Pancreas (tissue), 10 donors: ENCODE results near the gene PDE6G. TPM values are rescaled to one million over a fixed set of nuclear protein-coding genes. Genes with fewer than 3 reads are reported as not detected.

Experiments
- ATAC-seq, 4 donors: fragments of 200-7000 bp; cut with Tn5 transposase; one replicate each; pipeline versions ENCODE4 v1.8.0 to v1.9.1; 2020; ENCODE audit warnings: mild to moderate bottlenecking in 4 of 4, moderate library complexity in 4 of 4
- DNase-seq, 6 donors: peaks; one replicate each; pipeline ENCODE4 v3.0.0-alpha.2; 2020
- FAIRE-seq: peaks from 2 replicates; lab custom pipeline; 2012; peaks lifted over from hg19 to GRCh38; lab: Jason Lieb, UNC
- H3K27ac ChIP-seq, 4 donors: fragments of 200-600 bp; sonication (generic); 1 replicate in 3 of 4; 2 replicates in 1 of 4; pipeline versions ENCODE4 v1.5.0 to v1.8.0; 2020
- H3K27me3 ChIP-seq, 4 donors: fragments of 200-600 bp; one replicate each; pipeline ENCODE4 v1.8.0; 2021
- H3K36me3 ChIP-seq, 3 donors: fragments of 200-600 bp; sonication (generic) in 1 of 3; one replicate each; pipeline versions ENCODE4 v1.5.0 to v1.8.0; 2020 to 2021
- H3K4me1 ChIP-seq, 3 donors: fragments of 200-600 bp; one replicate each; pipeline ENCODE4 v1.8.0; 2021
- H3K4me3 ChIP-seq, 4 donors: fragments of 200-600 bp; sonication (generic) in 2 of 4; one replicate each; pipeline versions ENCODE4 v1.5.0 to v1.8.0; 2020 to 2021
- H3K9me3 ChIP-seq, 4 donors: fragments of 200-600 bp; one replicate each; pipeline ENCODE4 v1.8.0; 2021
- CTCF ChIP-seq, 4 donors: fragments of 200-600 bp; sonication (generic) in 3 of 4; IDR thresholded peaks; one replicate each; pipeline versions ENCODE4 v1.5.0 to v1.8.0; 2021; ENCODE audit warnings: antibody characterized with exemption in 4 of 4
- WGBS, 2 donors: extraction: QIAGEN DNeasy Blood & Tissue Kit; methylation state at CpG; one replicate each; pipeline ENCODE4 v1.1.7; 2013; 5-methylcytosine and 5-hydroxymethylcytosine counted together
- intact Hi-C, 3 donors: fragments of 100-400 bp; cut with DNase I; formaldehyde crosslinking; loops; one replicate each; pipeline versions ENCODE4 v1.11.1 to v1.14.2; 2022
- polyA plus RNA-seq, 2 donors: library from polyadenylated mRNA; stranded (reverse); fragments of 200-250 nt; gene quantifications; one replicate each; pipeline ENCODE4 v1.2.3, GENCODE V29; 2013
- total RNA-seq, 6 donors: library from RNA; stranded (reverse); fragmentation: NEBNext Ultra II Directional in 4 of 6; extraction: Animal tissue kit (Norgen Biotek cat#: 25700) in 4 of 6; gene quantifications; one replicate each; pipeline versions ENCODE4 v1.2.1 to v1.2.4, GENCODE V29; 2021 to 2023
- donor health status: healthy with polysubstance abuse.
- donor health status: DM: no; HTN: no; CAD: no; lungs with moderate emphysema.
- donor health status: DM: no; HTN: no; CAD: no.
- donor health status: control.
- donor health status: control.
- donor health status: Bipolar disorder and iron deficiency.
- donor health status: DM: yes; HTN: yes; CAD: no.
- donor health status: DM: no; HTN: no; CAD: no.
- donor health status: DM: no; HTN: no; CAD: no.
- donor health status: DM: yes; HTN: yes; CAD: no.

PDE6G gene
- total and polyA plus RNA-seq, 8 donors = 0.31 to 0.49 (median 0.42) TPM; not detected in 4

- intact Hi-C loops = no loop called here
- no peak overlapping the region for H3K4me3 ChIP-seq
- peak in 1 of 6 donors; percentile 49 for DNase-seq
- 88 to 92% methylated on average over 18 of the region's 18 CpGs for WGBS, 2 donors
- peaks cover 4 to 82% (median 37%) of the 10 kb centered on the region in 3 donors for H3K36me3 ChIP-seq
- no peak for FAIRE-seq
- H3K4me1 ChIP-seq = no peaks in the 10 kb centered on the region
- no peak for ATAC-seq
- no peak overlapping the region for H3K27ac ChIP-seq
- no peaks in the 10 kb centered on the region for H3K27me3 ChIP-seq
- H3K9me3 ChIP-seq = no peaks in the 10 kb centered on the region
- no peak for TF ChIP-seq CTCF (IDR thresholded peaks at IDR 0.05)
Measured at GRCh38 chr17:81691196-81691595, 34.9 kb upstream of the PDE6G start.

- intact Hi-C loops = no loop called here
- no peaks in the 10 kb centered on the region for H3K9me3 ChIP-seq
- H3K36me3 ChIP-seq = peaks cover 4 to 77% (median 36%) of the 10 kb centered on the region in 3 donors
- H3K27me3 ChIP-seq = no peaks in the 10 kb centered on the region
- no peak overlapping the region for H3K27ac ChIP-seq
- H3K4me3 ChIP-seq = no peak overlapping the region
- WGBS, 2 donors = 89% methylated on average over 17 of the region's 17 CpGs
- ATAC-seq (no peak), DNase-seq (peak in 1 of 6 donors; percentile 70), FAIRE-seq (no peak)
- H3K4me1 ChIP-seq = peaks cover 0 to under 1% (median under 1%) of the 10 kb centered on the region in 3 donors
- no peak for TF ChIP-seq CTCF (IDR thresholded peaks at IDR 0.05)
Measured at GRCh38 chr17:81690549-81690948, 34.2 kb upstream of the PDE6G start.

GRCh38 chr17:81690066-81690465 is 33.7 kb upstream of the PDE6G start:
- ATAC-seq (no peak), FAIRE-seq (no peak), DNase-seq (peak in 1 of 6 donors; percentile 56)
- H3K36me3 ChIP-seq = peaks cover 4 to 72% (median 31%) of the 10 kb centered on the region in 3 donors
- WGBS, 2 donors = 91 to 92% methylated on average over 18 of the region's 18 CpGs
- peaks cover 4 to 5% (median 5%) of the 10 kb centered on the region in 3 donors for H3K4me1 ChIP-seq
- H3K4me3 ChIP-seq = no peak overlapping the region
- no peaks in the 10 kb centered on the region for H3K9me3 ChIP-seq
- H3K27me3 ChIP-seq = no peaks in the 10 kb centered on the region
- H3K27ac ChIP-seq = no peak overlapping the region
- intact Hi-C loops = no loop called here
- TF ChIP-seq CTCF (IDR thresholded peaks at IDR 0.05) = no peak

GRCh38 chr17:81688616-81689015 is 32.3 kb upstream of the PDE6G start:
- Histone ChIP-seq H3K4me1 (peaks cover 9 to 11% (median 10%) of the 10 kb centered on the region in 3 donors), H3K9me3 (no peaks in the 10 kb centered on the region), H3K36me3 (peaks cover 4 to 60% (median 17%) of the 10 kb centered on the region in 3 donors), H3K27ac (no peak overlapping the region), H3K27me3 (no peaks in the 10 kb centered on the region), H3K4me3 (no peak overlapping the region)
- no peak for FAIRE-seq
- WGBS, 2 donors = 89 to 92% methylated on average over 14 of the region's 14 CpGs
- no peak for ATAC-seq
- DNase-seq = peak in 1 of 6 donors; percentile 72
- intact Hi-C loops = no loop called here
- no peak for TF ChIP-seq CTCF (IDR thresholded peaks at IDR 0.05)

- H3K36me3 ChIP-seq = peaks cover 4 to 54% (median 15%) of the 10 kb centered on the region in 3 donors
- ATAC-seq (no peak), DNase-seq (peak in 1 of 6 donors; percentile 68), FAIRE-seq (no peak)
- H3K9me3 ChIP-seq = no peaks in the 10 kb centered on the region
- H3K4me3 ChIP-seq = no peak overlapping the region
- WGBS, 2 donors = 94 to 96% methylated on average over 36 to 41 of the region's 41 CpGs
- H3K4me1 ChIP-seq = peaks cover 9 to 12% (median 10%) of the 10 kb centered on the region in 3 donors
- intact Hi-C loops = no loop called here
- no peak overlapping the region for H3K27ac ChIP-seq
- TF ChIP-seq CTCF (IDR thresholded peaks at IDR 0.05) = no peak
- no peaks in the 10 kb centered on the region for H3K27me3 ChIP-seq
Measured at GRCh38 chr17:81687770-81688541, 31.6 kb upstream of the PDE6G start.
